ENCODE data around the gene RUVBL1.

Gene RUVBL1

DNA sequence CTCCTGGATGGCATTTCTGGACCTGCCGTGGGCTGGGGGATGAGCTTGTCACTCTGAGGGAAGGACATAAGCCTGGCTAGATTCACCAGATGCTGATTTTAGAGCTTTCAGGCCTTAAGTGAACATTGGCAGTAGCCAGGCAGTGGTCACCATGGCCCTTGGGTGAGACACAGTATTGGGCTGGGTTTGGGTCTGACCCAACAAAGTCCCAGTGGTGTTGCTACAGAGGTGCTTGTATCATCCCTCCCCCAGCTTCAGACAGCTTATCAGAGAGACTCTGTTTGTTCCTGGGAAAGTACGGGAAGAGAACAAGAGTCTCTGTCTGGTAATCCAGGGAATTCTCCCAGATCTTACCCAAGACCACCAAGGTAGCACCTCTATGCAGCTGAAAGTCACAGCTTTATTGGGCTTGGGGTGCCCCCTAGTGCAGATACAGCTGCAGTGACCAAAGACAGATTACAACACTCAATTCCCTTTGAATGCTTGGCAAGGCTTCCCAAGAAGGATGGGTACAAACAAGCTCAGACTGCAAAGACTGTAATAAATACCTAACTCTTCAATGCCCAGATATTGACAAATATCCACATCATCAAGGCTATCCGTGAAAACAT lies 9.8 kb upstream of the RUVBL1 start:
- DNase-seq (ENCODE audit: low spot score), result peak; percentile 53

DNA sequence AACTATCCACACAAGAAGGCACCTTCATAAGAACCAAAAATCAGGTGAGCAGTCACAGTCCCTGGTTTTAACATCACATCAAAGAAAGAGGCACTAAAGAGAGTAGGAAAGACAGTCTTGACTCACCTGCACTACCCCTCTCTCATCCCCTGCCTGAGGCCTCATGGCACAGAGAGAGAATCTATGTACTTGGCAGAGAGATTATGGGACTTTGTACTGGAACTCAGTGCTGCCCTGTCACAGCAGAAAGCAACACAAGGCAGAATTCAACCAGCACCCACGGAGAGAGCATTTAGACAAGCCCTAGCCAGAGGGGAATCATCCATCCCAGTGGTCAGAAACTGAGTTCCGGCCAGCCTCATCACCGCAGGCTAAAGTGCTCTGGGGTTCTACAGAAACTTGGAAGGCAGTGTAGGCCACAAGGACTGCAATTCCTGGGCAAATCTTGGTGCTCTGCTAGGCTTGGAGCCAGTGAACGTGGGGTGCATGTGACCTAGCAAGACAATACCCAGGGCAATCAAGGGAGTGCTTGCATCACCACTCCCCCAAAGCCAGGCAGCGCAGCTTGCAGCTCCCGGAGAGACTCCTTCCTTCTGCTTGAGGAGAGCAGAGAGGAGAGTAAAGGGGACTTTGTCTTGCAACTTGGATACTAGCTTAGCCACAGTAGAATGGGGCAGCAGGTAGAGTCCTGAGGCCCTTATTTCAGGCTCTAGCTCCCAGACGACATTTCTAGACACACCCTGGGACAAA lies 8.5 kb upstream of the RUVBL1 start:
- no peak for DNase-seq (ENCODE audit: low spot score)

DNA sequence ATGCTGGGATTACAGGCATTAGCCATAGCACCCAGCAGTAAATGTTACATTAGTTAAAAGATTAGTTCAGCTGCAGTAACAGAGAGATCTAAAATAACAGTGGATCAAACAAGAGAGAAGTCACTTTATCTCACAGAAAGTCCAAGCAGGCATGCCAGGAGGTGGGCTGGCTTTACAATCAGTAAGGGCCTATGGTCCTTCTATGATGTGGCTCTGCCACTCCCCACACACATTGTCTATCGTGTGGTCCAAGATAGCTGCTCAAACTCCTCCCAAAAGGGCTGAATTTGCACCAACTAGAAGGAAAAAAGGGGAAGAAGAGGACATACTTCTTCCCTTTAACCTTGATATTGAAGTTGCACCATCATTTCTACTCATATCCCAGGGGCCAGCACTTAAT lies 4.6 kb upstream of the RUVBL1 start:
- no peak for DNase-seq (ENCODE audit: low spot score)

DNA sequence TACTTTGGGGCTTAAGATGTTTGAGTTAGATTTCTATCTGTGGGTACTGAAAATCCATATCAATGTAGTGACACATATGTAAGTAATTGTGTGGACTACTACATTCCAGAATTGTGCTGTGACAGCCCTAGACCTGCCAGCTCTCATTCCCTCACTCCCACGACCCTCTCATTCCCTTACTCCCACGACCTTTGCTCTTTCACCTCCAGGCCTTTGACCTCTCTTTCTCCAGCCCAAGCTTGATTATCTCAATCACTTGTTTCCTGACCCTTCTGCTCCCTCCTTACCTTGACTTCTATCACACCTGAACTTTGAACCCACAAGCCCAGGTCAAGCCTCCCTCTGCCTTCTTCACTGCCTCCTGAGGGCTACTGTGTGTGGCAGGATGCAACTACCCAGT lies 3.6 kb upstream of the RUVBL1 start:
- DNase-seq (ENCODE audit: low spot score), result no peak

DNA sequence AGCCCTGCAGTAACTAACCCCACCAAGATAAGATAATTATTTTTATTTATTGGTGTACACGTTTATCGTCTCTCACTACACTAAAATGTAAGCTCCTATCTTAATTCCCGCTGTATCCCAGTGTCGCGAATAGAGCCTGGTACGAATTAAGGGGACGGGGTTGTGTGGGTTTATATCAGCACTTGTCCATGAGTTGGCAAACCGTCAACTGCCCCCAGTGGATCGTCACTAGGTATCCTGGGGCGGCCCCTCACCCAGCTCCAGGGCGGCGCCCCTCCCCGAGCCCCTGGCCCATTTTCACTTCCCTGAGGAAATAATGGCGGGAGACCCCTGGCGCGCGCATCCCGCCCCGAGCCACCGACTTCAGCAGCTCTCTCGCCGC lies 465 bp downstream of the RUVBL1 start:
- peak; percentile 6 for DNase-seq (ENCODE audit: low spot score)

DNA sequence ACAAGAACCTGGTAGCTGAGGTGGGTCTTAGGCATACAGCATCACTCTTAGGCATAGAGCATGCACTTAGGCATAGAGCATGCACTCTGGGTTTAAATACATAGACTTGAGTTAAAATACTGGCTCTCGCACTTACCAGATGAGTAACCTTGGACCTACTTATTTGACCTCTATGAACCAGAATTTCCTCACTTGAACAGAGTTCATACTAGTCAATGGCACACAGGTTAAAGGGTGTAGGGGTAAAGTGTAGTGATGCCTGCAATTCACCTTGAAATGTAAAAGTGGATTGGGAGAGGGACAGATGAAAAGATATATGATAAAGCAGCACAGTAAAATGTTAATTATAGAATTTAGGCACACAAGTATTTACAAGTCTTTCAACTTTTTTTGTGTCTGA lies 1.6 kb downstream of the RUVBL1 start:
- no peak for DNase-seq (ENCODE audit: low spot score)

DNA sequence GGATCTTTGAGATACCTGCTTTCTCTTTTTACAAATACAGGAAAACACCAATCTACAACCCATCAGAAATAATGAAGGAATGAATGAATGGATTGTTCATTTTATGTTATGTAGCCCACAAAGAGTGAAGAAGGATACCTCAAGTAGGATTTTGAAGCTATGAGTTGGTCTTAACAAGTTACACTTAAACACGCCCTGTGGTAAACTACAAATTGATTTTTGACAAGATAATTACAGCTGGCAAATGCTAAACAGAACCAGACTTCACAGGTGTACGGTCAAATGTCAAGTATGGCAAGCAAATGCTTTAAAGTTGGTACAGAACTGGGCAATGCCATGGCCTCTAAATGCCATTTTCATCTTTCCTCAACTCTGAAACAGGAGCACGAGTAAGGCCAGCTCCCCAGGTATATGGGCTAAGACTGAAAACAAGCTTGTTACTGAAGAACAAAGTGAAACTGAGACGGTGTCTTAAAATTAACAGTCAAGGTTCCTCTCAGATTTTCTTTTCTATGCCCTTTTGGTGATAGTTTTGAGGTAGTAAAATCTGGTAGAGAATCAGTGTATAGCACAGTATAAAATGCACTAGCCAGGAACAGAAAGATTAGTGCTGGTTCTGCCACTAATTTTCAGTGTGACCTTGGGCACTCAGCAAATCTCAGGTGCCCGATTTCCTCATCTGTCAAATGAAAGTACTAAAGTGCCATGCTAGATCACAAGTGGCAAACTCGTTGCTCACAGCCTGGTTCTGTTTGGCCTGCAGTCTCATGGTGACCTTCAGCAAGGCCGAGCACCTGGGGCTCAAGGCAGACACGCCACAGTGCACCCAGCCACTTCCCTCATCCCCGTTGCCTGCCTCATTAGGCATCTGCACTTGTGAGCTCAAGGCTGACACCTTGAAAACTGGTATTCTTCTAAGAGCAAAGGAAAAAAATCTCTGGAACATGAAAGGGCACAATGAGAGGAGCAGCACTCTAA lies 9.5 kb downstream of the RUVBL1 start:
- no peak for DNase-seq (ENCODE audit: low spot score)

DNA sequence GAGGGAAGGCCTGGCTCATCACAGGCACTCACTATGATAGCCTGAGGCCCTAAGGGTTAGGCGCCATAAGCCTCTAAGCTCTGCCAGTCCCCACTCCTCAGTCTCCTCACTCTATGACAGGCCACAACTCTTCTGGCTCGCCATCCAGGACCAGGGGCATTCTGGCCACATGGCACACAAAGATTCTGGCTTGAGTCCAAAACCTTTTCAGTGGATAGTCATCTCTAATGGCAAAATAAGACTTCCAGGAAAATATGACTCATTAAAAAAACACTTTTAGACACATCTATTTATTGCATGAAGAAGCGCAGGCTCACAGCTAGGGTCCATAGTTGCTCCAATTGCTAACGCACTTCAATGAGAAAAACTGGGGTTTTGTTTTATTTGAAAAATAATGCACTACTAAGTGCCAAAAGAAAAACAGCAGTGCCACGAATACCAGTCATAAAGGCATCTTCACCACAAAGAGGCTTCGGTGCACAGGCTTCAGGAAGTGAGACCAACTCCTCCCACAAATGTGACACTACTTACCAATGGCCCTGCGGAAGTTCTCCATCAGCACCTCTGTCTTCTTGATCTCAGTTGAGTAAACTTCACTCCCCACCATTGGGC lies 11.1 kb downstream of the RUVBL1 start:
- DNase-seq (ENCODE audit: low spot score), result no peak

DNA sequence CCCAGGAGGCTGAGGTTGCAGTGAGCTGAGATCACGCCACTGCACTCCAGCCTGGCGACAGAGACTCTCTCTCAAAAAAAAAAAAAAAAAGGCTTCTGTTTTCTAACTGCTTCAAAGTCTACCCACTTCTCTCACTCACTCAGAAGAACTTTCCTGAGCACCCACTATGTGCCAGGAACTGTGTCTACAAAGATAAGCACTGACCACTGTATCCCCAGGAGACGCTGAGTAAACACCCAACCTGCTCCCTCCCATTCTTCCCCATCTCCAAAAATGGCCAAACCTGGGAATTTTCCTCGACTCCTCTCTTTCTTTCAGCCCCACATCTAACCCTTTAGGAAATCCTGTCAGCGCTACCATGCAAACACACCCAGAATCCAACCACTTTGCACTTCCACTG lies 12.5 kb downstream of the RUVBL1 start:
- DNase-seq (ENCODE audit: low spot score), result no peak

DNA sequence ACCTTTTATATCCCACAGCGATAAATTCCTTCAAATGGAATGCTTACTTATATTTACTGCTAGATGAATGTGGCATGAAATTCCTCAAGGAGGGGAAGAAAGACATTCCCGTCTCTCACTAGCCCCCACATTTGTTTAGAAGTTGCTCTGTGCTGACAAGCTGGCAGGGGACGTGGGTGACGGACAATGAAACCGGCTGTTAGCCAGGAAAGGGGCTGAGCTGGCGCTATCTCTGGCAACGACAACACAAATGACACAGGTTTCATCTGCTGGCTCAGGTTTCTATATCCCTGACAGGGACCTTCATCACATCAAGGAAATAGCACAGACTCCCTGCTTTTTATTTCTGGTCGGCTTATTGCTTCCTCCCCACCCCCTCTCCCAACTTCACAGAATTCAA lies 15.8 kb downstream of the RUVBL1 start:
- DNase-seq (ENCODE audit: low spot score), result no peak

DNA sequence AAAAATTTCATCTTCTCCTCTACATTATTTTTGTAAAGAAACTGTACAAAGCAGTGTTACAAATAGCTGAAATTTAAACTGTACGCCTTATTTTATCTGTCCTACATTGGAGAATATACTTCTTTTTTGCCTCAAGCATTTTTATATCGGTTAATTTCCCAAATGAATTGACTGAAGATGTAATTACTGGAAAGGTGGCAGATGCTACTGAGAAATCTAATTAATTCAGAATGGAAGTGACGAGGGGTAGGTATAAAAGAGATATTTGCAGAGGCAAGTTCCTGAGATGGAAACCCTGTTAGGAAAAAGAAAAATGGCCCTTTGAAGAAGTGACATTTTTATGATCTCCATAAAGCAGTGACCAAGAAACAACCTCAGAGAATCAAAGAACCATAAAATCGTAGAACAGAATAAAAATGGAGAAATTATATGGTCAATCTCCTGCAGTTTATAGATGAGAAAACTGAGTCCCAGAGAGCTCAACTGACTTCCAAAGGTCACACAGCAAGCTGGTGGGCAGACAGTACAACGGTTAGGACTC lies 20.4 kb downstream of the RUVBL1 start:
- no peak for DNase-seq (ENCODE audit: low spot score)

DNA sequence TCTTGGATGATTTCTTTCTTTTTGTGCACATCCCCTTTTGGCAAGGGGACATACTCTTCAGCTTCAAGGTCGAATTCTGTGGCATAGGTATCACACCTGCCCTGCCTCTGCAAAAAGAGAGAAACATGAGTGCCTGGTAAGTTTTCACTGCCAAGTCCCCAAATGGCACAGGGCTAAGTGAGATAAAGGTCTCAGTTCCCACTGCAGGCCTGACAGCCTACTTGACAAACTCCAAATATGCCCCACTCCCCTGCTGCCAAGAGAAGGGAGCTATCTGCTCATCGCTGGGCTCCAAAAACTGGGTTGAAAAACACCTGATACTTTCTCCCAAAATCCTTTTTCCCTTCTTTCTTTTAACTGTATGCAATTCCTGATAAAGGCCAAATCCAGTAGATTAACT lies 23.0 kb downstream of the RUVBL1 start:
- no peak for DNase-seq (ENCODE audit: low spot score)

DNA sequence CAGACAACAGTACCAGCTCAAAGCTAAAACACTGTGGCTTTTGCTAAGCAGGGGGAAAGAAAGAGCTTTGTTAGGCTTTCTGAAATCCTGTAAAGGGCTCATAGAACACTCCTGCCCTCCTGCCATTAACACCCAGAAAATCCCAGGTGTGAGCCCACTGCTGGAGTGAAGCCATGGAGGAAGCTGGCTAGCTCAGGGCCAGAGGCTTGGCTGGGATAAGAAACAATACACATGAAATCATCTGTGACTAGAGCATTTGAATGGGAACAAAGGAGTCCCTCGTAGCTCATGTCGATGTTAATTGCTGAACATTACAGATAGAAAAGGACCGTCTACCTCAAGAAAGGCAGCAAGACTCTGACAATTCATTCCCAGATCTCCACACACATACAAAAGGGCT lies 23.5 kb downstream of the RUVBL1 start:
- no peak for DNase-seq (ENCODE audit: low spot score)

DNA sequence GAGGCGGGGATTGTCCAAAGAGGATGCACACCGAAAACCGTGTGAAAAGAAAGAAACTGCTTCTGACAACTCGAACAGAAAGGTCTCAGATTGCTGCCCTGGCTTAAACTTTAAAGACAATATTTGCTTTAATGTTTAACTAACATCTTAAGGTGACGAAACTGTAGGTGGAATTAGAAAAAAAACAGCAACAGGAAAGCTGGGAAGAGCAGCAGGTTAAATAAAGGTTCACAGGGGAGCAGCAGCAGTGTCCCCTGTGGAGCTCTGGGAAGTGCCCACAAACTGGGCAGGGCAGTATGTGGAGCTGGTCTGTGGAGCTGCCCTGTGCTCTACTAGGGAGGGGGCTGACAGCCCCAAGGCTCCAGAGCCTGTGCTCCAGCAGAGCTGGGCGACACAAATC lies 25.4 kb downstream of the RUVBL1 start:
- DNase-seq (ENCODE audit: low spot score), result no peak

DNA sequence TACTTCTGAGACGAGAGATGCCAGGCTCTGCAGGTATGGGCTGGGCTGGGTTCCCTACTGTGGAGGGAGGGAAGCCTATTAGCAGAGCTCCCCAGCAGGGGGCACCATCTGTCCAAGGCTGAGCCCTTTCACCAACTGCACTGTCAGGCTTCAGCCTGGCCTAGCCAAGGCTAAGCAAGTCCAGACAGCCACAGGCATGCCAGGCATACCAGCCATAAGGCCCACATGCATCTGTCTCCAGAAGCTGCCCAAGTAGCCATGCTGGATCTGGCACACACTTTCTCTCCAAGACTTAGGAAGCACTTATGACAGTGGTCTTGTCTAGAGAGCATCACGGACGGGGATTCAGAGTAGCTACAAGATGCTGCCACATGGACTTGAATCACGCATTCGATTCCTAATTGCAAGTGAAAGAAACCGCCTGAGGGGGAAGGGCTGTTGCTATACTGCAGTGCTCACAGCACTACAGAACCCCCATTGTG lies 28.3 kb downstream of the RUVBL1 start:
- peak; percentile 85 for DNase-seq (ENCODE audit: low spot score)

DNA sequence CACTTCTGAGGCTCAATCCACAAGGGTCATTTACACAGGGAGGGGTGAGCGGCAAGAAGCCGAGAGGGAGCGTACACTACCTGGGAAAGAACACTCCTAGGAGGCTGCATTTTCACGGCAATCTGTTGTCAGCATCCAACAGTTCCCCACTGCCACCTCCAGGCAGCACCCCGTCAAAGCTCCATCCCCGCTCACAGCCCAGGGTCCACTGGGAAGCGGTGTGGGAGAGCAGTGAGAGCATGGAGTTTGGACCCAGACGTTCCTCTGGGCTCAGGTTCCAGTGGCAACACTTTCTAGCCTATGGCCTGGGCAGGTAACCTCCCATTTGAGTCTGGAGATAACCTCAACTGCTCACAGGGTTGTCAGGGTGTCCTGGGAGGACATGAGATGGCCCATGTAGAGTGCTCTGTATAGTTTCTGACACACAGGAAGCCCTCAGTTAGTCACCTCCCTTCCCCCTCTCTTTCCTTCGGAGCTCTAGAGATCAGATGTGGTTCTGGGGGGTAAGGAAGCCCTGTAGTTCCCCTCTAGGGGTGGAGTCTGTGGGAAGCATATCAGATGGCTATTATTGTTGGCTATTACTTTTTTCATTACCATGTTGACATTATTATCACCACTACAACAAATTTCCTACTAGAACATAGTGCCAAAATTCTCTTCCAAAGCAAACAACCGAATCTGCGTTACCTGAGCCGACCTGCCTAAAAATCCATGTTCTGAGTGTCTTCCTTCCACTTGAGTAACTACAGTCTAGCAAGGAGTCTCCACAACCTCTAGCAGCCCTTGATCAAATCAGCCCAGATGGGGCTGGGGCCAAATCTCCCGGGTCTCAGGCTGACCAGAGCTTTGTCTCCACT lies 29.1 kb downstream of the RUVBL1 start:
- DNase-seq (ENCODE audit: low spot score), result no peak

DNA sequence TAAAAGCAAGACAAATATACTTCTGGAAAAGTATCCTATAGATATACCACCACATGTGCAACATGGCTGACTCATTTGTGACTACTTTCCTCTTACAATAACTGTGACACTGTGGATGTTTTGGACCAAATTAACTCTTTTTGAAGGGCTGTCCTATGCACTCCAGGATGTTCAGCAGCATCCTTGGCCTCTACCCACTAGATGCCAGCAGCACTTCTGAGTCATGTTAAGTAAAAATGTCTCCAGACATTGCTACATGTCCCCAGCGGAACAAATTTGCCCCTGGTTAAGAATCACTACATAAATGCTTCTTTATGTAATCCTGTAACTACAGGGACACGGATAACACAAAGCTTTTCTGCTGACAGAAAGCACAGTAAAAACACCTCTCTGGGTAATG lies 32.0 kb downstream of the RUVBL1 start:
- DNase-seq (ENCODE audit: low spot score), result no peak

DNA sequence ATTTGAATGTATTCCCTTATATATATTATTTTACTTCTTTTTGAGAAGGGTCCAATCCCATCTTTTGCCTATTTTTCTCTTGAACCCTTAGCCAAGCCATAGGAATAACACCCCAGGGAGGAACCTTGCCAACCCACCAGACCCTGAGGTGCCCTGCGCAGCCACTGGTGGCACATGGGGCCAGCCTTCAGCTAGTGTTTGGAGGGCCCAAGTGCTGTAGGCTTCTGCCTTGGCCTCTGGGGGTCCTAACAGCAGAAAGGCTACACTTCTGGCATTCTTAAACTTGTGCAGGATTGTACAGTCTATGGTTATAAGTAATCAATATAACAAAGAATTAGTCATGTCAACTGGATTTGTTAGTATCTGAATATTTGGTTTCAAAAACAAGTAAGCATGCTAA lies 34.5 kb downstream of the RUVBL1 start:
- no peak for DNase-seq (ENCODE audit: low spot score)

DNA sequence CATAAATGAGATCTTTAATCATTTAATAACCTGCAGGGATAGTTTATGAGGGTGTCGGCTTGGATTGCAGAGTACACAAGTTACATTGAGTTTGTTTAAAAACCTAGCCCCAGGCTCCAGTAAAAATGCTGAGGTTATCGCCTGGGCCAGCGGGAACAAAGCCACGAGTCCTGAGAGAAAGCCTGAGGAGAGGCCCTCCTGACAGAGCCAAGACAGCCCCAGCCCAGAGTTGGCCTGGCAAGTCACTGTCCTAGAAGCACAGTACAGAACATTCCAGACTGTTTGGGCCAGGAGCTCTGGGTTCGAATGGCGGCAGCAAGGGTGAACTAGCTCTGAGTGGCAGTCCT lies 39.0 kb downstream of the RUVBL1 start:
- no peak for DNase-seq (ENCODE audit: low spot score)

DNA sequence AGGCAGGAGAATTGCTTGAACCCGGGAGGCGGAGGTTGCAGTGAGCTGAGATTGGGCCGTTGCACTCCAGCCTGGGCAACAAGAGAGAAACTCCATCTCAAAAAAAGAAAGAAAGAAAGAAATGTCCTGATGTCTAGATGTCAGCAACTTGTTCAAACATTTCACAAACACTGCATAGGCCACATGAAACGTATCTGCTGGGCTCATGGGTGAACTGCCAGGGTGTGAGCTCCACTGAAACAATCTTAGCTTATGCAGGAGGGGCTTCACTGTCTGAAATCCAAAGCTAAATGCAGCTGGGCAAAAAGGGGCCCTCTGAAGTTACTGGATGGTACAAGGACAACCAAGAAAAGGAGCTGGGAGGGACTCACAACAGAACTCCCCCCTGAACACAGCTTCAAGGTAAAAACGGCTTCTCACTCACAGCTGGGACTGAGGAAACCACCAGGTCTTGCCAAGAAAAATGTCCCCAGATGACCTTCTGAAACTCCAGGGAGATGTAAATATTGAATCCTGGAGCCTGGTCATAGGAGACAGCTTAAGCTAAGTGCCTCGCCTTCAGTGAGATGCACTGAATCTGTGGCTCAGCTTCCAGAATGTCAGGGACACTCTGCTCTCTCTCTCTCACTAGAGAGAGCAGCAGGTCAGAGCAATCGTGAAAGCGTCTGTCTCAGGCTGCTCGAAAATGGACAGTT lies 39.5 kb downstream of the RUVBL1 start:
- DNase-seq (ENCODE audit: low spot score), result no peak

DNA sequence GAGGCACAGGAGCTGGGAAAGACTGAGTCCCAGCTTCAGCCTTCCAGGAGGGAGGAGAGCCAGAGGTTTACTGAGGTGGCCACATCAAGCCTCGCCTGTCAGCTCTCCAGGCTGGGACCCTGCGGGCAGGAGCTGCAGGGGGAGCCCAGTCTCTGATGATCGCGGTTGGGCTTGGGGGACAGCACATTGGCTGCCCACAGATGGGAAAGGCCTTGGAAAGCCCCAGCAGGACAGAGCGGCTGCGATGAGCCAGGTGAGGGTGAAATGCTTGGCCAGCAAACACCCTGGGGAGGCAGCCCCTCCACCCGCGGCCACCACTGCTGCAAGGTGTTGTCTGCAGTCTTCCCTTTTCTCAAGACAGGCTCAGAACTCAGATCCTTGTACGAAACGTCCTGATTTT lies 40.2 kb downstream of the RUVBL1 start:
- no peak for DNase-seq (ENCODE audit: low spot score)
